GM18507 (cell line): ENCODE measurements around the gene STMP1.
"Not testable (repeated sequence)": the region's sequence is repeated elsewhere in the genome, so short reads cannot be mapped to it uniquely, and the experiment has no call there.

Experiments used
- DNase-seq: peaks from one replicate; pipeline ENCODE4 v3.0.0; 2011; ENCODE audit warnings: low read depth; ENCODE audit not compliant: insufficient read length; ENCODE audit errors: extremely low spot score
- FAIRE-seq: peaks from 2 replicates; lab custom pipeline; 2011; peaks lifted over from hg19 to GRCh38; lab: Jason Lieb, UNC

Gene STMP1

GRCh38 chr7:135662373-135663114 is at the start of gene STMP1:
TSS of gene STMP1 (plus strand) at chr7:135662514.
- FAIRE-seq (peak; percentile 81), DNase-seq (peak; percentile 94)

- FAIRE-seq: no peak
Observed at GRCh38 chr7:135616136-135616535, 46.2 kb upstream of the STMP1 start.

GRCh38 chr7:135617781-135618180 is 44.5 kb upstream of the STMP1 start:
- DNase-seq (no peak), FAIRE-seq (no peak)

More at GRCh38 chr7:135616136-135616535, 46.2 kb upstream of the STMP1 start:
- DNase-seq: no peak

- FAIRE-seq: no peak
- DNase-seq: no peak
Observed at GRCh38 chr7:135618510-135618909, 43.8 kb upstream of the STMP1 start.

- DNase-seq (no peak), FAIRE-seq (no peak)
Observed at GRCh38 chr7:135620447-135620846, 41.9 kb upstream of the STMP1 start.

- peak; percentile 75 for FAIRE-seq
- peak; percentile 1 for DNase-seq
Observed at GRCh38 chr7:135620980-135621850, 41.1 kb upstream of the STMP1 start.

- DNase-seq (no peak), FAIRE-seq (no peak)
Observed at GRCh38 chr7:135634191-135634878, 28.0 kb upstream of the STMP1 start.

- FAIRE-seq, DNase-seq: not testable (repeated sequence)
Observed at GRCh38 chr7:135639690-135640089, 22.6 kb upstream of the STMP1 start.

GRCh38 chr7:135644154-135644553 is 18.2 kb upstream of the STMP1 start:
- FAIRE-seq (no peak), DNase-seq (no peak)

- DNase-seq (no peak), FAIRE-seq (no peak)
Observed at GRCh38 chr7:135644729-135645128, 17.6 kb upstream of the STMP1 start.

- FAIRE-seq (peak; percentile 56), DNase-seq (no peak)
Observed at GRCh38 chr7:135645296-135645904, 16.9 kb upstream of the STMP1 start.

- no peak for DNase-seq
- no peak for FAIRE-seq
Observed at GRCh38 chr7:135647755-135648154, 14.6 kb upstream of the STMP1 start.

- DNase-seq (no peak), FAIRE-seq (no peak)
Observed at GRCh38 chr7:135648235-135648634, 14.1 kb upstream of the STMP1 start.

- FAIRE-seq: no peak
- no peak for DNase-seq
Observed at GRCh38 chr7:135650831-135651573, 11.3 kb upstream of the STMP1 start.

- FAIRE-seq (no peak), DNase-seq (no peak)
Observed at GRCh38 chr7:135653340-135654080, 8.8 kb upstream of the STMP1 start.

GRCh38 chr7:135658564-135658963 is 3.8 kb upstream of the STMP1 start:
- DNase-seq (no peak), FAIRE-seq (no peak)

- FAIRE-seq: no peak
- no peak for DNase-seq
Observed at GRCh38 chr7:135659159-135659846, 3.0 kb upstream of the STMP1 start.
